NCI-H345 treated with DMSO at 0.1 percent for 48 hours (cell line): ENCODE data around the gene CALR.
"Not testable (repeated sequence)": the region's sequence is repeated elsewhere in the genome, so short reads cannot be mapped to it uniquely, and the experiment has no call there.

ENCODE experiments used
- DNase-seq: peaks from one replicate; lab custom pipeline; 2025; ENCODE audit not compliant: unreplicated experiment; lab: John Stamatoyannopoulos, UW

The CALR gene

GRCh38 chr19:12952488-12953137, 14.2 kb downstream of the CALR start:
- DNase-seq, result no peak

GRCh38 chr19:12953138-12953798, 14.9 kb downstream of the CALR start:
- DNase-seq, result no peak

GRCh38 chr19:12953799-12954611, 15.6 kb downstream of the CALR start:
- no peak for DNase-seq

GRCh38 chr19:12954612-12954962, 16.2 kb downstream of the CALR start:
- no peak for DNase-seq

GRCh38 chr19:12955575-12955974, 17.2 kb downstream of the CALR start:
- not testable (repeated sequence) for DNase-seq

- DNase-seq, result no peak
Observed at GRCh38 chr19:12955996-12956395, 17.6 kb downstream of the CALR start.

- no peak for DNase-seq
Observed at GRCh38 chr19:12956446-12957388, 18.3 kb downstream of the CALR start, which contains the start of gene GADD45GIP1. GADD45GIP1 (minus strand) TSS chr19:12957223; CDS start chr19:12957212, 11 bp downstream.

- DNase-seq, result not testable (repeated sequence)
Observed at GRCh38 chr19:12957389-12957952, 19.1 kb downstream of the CALR start.

GRCh38 chr19:12959481-12959880, 21.1 kb downstream of the CALR start:
- no peak for DNase-seq

GRCh38 chr19:12965017-12965811, 26.8 kb downstream of the CALR start:
- no peak for DNase-seq

GRCh38 chr19:12965812-12966135, 27.4 kb downstream of the CALR start:
- no peak for DNase-seq

GRCh38 chr19:12967907-12968306, 29.5 kb downstream of the CALR start:
- DNase-seq, result no peak

GRCh38 chr19:12969292-12969988, 31.0 kb downstream of the CALR start, which contains the start of gene DAND5:
DAND5 (plus strand) TSS chr19:12969576; CDS start chr19:12969661, 85 bp downstream.
- no peak for DNase-seq

GRCh38 chr19:12970070-12970820, 31.8 kb downstream of the CALR start:
- no peak for DNase-seq

- DNase-seq, result no peak
Observed at GRCh38 chr19:12973236-12973635, 34.8 kb downstream of the CALR start.

- DNase-seq, result no peak
Observed at GRCh38 chr19:12974301-12975220, 36.2 kb downstream of the CALR start.

GRCh38 chr19:12975221-12975741, 36.9 kb downstream of the CALR start:
- DNase-seq, result no peak
